ENCODE results near the gene CCR5AS.
"Not testable (repeated sequence)": the region's sequence is repeated elsewhere in the genome, so short reads cannot be mapped to it uniquely, and the experiment has no call there.

The CCR5AS gene

DNA sequence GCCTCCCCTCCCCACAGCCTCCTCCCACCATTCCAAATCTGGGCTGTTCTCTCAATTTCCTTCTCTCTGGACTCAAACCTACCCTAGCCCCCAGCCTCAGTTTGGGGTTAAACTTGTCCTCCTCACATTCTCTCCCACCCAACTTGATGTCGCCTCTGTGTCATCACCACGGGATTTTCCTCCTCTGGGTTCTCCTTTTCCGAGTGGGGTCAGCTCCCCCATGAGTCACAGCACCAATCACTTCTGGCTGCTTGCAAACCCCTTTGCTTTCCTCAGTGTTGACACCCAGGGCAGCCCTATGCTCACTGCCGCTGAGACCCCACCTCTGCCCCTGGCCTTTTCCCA is 451 bp downstream of the CCR5AS start:
- ATAC-seq (no peak), DNase-seq (ENCODE audit: low spot score) (no peak)

DNA sequence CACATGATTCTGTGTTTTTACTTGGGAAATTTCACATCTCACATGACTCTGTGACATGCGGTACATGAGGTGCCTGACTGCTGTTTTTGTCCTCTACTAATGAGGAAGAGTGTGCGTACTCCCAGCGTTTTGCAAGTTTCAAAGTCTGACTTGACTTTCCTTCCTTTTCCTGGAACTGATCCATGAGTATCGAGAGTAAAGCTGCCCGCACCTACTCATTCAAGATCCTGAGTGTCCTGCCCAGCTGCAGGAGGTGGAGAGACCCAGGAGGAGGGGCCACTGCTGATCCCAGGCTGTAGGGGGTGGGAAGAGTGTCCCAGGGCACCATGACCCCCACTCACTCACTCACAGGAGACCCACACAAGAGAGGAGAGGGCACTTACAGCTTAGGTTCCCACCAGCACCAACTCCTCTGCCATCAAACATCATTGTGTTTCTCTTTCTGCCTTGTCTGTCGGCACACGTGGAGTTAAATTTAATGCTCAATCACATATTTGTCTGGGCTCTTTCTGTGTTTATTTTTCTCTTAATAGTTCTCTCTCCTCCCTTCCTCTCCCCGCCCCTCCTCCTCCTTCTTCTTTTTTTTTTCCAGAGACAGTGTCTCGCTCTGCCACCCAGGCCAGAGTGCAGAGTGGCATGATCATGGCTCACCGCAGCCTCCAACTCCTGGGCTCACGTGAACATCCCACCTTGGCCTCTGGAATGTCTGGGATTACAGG is 1.4 kb downstream of the CCR5AS start:
- ATAC-seq (peak; percentile 75), DNase-seq (ENCODE audit: low spot score) (no peak)

DNA sequence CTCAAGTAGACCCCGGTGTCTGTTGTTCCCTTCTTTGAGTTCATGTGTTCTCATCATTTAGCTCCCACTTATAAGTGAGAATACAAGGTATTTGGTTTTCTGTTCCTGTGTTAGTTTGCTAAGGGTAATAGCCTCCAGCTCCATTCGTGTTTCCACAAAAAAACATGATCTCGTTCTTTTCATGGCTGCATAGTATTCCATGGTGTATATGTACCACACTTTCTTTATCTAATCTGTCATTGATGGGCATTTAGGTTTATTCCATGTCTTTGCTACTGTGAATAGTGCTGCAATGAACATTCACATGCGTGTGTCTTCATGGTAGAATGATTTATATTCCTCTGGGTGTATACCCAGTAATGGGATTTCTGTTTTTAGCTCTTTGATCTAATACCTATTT is 4.0 kb downstream of the CCR5AS start:
- DNase-seq (ENCODE audit: low spot score); ATAC-seq: not testable (repeated sequence)

DNA sequence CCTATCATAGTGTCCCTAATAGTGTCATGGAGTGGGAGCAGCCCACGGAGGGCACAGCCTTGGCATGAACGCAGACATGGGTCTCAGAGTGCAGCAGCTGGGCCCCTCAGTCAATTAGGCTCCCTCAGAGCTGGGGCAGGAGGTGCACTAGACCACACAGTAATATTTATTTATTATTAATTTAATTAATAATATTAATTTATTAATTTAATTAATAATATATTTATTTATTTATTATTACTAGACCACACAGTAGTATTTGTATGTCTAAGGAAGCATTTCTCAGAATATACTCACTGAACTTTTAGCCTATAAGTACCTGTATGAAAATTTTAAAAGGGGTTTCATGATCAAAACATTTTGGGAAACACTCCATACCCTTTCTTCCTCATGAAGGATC is 5.3 kb downstream of the CCR5AS start:
- no peak for ATAC-seq
- no peak for DNase-seq (ENCODE audit: low spot score)

DNA sequence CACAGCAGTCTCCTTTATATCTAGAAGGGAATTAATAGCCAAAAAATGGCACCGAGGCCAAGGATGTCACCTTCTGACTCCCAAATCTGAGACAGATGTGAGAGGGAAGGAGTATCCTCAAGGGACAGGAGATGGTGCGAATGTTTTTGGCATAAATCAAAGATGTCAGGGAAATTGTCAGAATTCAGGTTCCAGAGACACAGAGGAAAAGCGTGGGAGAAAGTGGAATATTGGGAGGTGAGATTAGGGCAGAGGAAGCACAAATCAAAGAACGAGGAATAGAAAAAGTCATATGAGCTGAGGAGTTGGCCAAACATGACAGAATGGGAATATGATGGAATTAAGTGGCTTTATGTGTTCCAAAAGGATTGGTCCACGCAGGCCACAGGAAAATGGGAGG is 6.0 kb downstream of the CCR5AS start:
- no peak for ATAC-seq
- no peak for DNase-seq (ENCODE audit: low spot score)

DNA sequence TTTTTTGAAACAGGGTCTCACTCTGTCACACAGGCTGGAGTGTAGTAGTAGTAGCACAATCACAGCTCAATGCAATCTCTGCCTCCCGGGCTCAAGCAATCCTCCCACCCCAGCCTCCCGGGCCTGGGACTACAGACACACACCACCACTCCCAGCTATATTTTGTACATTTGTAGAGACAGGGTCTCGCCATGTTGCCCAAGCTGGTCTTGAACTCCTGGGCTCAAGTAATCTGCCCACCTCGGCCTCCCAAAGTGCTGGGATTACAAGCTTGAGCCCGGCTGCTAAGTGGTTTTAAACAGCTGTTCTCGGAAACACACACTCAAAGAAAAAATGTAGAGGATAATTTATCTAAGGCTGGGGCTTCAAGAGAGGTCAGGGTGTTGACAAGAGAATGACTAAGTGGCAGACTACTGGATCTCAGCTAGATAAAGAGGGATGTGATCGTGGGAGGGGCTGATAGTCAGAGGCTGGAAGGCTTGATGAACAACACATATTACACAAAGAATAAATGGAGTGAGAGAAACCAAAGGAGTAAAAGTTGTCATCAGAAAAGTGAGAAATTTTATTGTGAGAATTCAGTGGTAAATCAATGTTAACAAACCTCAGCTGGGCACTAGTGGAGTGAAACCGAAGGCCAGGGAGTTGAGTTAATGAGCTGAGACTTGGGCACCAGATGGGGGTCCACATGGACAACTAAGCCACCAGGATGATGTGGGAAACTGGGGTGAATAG is 6.7 kb downstream of the CCR5AS start:
- ATAC-seq, result no peak
- DNase-seq (ENCODE audit: low spot score), result no peak

DNA sequence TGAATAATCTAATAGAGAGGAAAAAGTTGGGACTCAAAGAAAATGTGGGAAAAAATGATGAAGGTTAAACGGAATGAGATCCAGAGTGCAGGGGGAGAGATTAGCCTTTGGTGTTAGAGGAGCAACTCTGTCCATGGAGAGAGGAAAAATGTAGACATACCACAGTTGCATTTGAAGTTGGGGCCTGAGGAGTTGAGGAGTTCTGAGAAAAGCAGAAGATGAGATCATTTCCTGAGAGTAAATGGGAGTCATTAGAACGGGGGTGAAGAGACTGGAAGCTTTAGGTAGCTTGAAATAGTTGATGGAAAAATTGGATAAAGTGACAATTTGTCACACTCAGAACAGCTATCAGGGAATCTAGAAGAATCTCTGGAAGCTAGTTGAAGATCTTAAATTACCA is 7.3 kb downstream of the CCR5AS start:
- DNase-seq (ENCODE audit: low spot score) (no peak), ATAC-seq (no peak)

DNA sequence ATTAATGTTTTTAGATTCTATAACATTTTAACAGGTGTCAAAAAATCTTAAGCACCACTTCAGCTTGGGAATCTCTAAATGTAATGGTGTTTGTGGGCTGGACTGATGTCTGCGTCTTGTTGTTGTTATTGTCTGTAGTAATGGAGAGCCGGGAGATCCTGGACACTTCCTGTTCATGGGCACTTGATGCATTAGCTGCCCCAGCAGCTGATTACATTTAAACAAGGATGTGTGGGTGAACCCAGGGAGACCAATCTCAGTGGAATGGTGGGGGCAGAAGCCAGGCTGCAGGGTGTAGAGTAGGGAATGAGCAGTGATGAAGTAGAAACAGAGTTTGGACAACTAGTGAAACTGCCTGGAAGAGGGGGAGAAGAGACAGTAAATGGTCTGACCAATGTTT is 7.8 kb downstream of the CCR5AS start:
- ATAC-seq (no peak), DNase-seq (ENCODE audit: low spot score) (no peak)

DNA sequence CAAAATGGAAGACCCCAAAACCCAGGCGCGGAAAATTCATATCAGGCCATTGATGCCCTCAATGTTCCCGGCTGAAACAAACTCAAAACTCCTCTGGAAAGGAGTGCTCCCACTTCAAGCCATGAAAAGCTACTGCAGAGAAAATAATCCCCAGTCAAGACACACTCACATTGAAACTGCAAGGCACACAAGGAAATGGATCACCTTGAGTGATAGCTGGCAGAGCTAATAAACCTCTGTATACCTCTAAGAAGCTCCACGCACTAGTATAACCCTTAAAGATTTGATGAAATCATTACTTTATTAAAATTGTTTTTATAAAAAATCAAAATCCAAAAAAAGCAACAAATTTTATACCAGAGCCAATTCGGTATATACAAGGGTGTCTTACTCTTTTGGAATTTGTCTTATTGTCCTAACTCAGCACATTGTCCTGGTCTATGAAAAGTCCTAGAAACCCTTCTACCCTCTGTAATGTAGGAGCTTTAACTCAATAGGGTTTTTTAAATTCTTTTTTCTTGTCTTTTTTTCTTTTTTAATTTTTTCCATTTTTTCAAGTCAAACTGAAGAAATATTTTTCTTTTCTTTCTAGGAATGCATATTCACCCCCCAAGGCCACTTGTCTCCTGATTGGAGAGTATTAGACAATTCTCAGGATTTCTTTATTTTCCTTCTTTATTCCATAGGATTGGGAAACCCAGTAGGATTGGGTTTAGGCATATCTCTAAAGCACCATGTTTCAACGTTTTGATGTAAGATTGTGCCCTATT is 8.5 kb downstream of the CCR5AS start:
- DNase-seq (ENCODE audit: low spot score) (no peak), ATAC-seq (no peak)

DNA sequence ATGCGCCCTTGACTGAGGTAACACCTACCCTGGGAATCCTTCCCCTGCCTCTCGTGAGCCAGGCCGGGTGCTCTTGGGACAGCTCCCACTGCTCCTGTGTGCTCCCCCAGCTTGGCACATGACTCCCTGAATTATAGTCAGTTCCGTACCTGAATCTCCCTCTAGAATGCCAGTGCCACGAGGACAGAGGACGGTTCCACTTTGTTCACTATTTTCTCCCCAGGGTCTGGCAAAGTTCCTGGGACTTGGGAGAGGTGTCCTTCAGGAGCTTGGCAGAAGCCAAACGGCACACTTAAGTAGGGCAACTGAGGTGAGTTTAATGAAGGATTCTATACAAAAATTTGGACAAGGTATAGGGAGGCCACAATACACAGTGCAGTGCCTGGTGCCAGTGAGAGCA is 9.8 kb downstream of the CCR5AS start:
- DNase-seq (ENCODE audit: low spot score) (no peak), ATAC-seq (no peak)

DNA sequence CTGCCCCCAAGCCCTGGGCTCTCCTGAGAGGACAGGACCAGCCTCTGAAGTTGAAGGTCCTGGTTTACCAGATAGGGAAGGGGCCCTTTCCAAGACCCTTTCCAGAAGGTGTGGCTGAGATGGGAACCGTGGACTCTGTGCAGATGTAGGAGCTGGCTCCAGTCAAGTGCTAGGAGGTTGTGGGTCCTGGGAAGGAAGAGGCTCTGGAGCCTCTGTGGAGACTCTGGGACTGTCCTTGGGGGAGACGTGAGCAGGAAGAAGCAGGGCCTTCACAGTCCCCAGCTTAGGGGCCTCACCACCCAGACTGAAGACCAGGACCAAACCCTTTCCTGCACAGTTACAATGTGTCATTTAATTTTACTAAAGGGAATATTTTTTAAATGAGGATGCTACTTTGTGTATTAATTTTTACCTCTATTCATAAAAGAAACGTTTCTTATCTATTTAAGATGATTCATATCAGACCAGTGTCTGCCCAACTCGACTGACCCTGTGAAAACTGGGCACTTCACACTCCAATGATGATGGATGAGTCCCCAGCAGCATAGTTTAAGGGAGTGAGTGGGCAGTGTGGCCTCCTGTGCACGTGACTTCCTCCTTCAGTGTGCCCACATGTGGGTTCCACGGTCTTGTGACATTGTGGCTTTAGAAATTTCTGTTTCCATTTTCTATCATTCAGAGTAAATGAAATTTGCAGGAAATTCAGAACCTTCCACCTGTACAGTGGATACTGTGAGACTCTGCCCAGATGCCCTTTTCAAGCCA is 10.9 kb downstream of the CCR5AS start:
- DNase-seq (ENCODE audit: low spot score) (no peak), ATAC-seq (no peak)

DNA sequence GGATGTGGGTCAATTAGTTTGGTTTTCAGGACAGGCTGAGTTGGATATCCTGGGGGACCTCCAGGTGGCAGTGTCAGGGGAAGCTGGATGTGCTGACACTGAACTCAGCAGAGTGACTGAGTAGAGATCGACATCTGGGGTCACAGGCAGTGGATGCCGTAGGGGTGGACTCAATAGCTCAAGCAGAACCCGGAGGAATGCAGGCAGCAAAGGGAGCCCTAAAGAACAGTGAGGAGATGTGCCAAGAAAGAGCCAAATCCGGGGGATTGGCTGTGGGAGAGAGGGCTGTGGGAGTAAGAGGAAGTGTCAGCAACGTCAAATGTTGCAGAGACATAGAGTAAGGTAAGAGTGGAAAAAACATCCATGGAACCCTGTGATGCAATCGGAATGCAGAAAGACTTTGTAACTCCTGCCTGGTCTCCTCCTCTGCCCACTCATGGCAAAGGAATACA is 11.6 kb downstream of the CCR5AS start:
- ATAC-seq (no peak), DNase-seq (ENCODE audit: low spot score) (no peak)

DNA sequence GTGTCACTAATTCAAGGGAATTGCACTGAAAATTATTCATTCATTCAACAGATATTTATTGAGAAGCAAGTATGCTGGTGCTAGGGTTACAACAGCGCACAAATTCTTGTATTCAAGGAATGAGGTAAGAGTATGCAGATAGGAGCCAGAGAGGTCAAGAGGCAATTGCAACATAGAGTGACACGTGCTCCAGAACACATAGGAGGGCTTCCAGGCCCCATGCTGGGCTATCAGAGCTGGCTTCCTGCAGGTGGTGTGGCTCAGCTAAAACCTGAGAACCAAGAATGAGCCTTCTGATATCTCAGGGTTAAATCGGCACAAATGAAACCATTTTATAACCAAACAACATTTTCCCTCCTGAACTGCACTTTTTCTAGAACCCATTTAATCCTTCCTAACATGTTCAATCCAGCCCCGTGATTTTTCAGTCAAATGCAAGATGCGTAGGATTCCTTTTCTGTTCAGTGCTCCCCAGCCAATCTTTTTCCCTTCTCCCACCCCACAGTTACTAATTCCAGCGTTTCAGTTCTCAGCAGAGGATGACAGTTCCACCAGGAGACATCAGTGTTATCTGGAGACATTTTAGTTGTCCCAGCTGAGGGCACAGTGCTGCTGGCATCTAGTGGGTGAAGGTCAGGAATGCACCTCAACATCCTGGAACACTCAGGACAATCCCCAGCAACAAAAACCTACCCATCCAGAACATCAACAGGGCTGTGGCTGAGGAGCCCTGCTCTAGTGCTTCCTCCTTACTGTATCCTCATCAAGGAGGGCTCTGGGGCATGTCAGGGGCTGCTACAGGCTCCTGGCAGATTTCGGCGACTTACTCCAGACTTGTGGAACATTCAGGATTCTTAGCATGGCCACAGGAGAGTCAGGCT is 13.1 kb downstream of the CCR5AS start:
- DNase-seq (ENCODE audit: low spot score), result no peak
- peak; percentile 92 for ATAC-seq

DNA sequence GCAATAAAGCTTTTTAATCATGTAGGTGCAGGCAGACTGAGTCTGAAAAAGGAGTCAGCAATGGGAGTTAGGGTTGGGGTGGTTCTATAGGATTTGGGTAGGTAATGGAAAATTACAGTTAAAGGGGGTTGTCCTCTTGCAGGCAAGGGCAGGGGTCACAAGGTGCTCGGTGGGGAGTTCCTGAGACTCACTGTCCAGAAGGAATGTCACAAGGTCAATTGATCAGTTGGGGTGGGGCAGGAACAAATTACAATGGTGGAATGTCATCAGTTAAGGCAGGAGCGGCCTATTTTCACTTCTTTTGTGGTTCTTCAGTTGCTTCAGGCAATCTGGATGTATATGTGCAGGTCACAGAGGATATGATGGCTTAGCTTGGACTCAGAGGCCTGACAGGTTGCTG is 13.9 kb downstream of the CCR5AS start:
- DNase-seq (ENCODE audit: low spot score) (no peak), ATAC-seq (no peak)

DNA sequence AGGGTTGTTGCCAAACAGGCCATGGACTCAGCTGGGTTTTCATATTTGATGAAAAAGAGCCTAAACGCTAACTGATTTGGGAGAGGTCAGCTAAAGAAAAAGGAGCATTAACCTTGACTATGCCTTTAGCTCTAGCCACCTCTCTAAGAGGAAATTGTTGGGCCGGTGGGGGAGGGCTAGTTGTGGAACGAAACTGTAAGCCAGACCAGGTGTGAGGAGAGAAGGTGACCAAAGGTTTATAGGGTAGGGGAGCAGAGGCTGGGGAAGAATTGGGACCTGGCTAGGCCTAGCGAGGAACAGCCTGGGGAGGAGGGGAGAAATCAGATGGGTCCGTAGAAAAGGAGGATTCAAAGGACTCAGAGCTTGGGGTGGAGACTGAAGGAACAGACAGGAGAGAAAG is 15.3 kb downstream of the CCR5AS start:
- DNase-seq (ENCODE audit: low spot score); ATAC-seq: not testable (repeated sequence)

DNA sequence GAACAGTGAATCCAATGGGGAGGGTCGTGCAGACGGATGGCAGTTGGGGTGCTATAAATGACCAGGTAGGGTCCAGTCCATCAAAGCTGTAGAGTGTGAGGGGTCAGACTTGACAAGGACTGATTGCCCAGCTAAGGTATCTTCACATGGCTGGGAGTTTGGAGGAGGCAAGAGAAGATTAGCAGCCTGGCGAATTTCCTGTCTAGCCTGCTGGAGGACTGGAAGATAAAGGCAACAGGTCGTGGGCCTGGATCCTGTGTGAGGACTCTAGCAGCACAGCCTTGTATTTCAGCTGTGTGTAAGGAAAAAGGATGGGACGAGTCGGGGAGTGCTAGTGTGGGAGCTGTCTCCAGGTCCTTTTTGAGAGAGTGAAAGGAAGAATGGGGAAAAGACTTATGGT is 17.6 kb downstream of the CCR5AS start:
- ATAC-seq (no peak), DNase-seq (ENCODE audit: low spot score) (no peak)

DNA sequence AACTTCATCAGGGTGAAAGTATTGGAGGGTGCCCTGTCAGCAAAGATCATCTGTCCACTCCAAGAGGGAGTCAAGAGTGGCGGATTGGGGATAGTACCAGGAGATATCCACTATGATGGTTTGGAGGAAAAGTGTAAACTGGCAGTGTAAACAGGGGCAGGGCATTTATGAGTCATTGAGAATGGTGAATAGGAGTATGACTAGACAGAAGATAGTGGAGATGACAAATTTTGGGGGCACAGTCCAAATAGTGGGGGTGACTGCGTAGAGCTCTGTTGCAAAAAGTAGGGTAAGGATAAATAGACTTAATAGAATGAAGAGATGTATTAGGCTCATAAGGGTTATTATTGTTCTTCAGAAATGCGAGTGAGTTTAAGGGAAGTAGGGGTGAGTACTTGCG is 18.0 kb downstream of the CCR5AS start:
- DNase-seq (ENCODE audit: low spot score); ATAC-seq: not testable (repeated sequence)

DNA sequence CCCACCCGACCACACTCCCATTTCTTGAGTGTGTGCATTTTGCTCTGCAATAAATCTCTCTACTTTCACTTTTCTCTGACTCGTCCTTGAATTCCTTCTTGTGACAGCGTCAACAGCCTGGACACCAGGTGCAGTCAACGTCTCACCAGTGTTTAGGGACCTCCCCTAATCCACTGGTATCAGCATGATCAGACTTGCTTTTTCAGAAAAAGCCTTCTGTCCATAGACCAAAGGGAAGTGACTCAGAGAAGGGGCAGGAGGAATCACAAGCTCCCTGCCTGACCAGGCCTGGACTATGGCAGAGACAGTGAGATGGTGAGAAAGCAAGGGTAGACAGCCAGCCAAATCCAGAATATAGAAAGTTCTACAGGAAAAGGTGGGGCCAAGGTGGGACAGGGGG is 20.7 kb downstream of the CCR5AS start:
- ATAC-seq (no peak), DNase-seq (ENCODE audit: low spot score) (no peak)

DNA sequence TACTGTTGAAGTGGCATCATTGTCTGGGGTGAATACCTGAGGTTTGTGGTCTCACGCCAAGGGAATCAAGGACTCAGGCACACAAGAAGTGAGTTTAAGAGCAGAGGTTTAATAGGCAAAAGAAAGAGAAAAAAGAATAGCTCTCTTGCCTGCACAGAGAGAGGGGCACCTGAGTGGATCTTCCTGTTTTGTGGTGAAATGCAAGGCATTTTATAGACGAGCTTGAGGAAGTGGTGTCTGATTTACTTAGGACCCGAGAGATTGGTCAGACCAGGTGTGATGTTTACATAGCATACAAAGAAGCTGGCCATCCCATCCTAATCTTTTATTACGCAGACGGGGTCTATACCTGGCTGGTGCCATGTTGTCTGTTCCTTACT is 22.9 kb downstream of the CCR5AS start:
- no peak for ATAC-seq
- no peak for DNase-seq (ENCODE audit: low spot score)
